GM19025 (cell line): Measurements from ENCODE around the gene NAE1.
"Not testable (repeated sequence)": the region's sequence is repeated elsewhere in the genome, so short reads cannot be mapped to it uniquely, and the experiment has no call there.

Experiments
- ATAC-seq: cut with Tn5 transposase; IDR thresholded peaks from one replicate; pipeline ENCODE4 v1.9.1; 2021; ENCODE audit warnings: mild to moderate bottlenecking, low read depth, moderate library complexity; ENCODE audit not compliant: unreplicated experiment

The NAE1 gene

GRCh38 chr16:66830422-66831404 lies at the start of gene NAE1:
TSS of gene NAE1 (minus strand) at chr16:66830976. CDS start at chr16:66830899, 77 bp downstream.
- peak; percentile 87 for ATAC-seq

- ATAC-seq: no peak
Measured at GRCh38 chr16:66878067-66878466, 47.3 kb upstream of the NAE1 start.

- no peak for ATAC-seq
Measured at GRCh38 chr16:66874079-66874775, 43.5 kb upstream of the NAE1 start.

GRCh38 chr16:66873685-66874055 lies 42.9 kb upstream of the NAE1 start:
- no peak for ATAC-seq

- ATAC-seq: peak; percentile 80
Measured at GRCh38 chr16:66872943-66873684, 42.3 kb upstream of the NAE1 start.

GRCh38 chr16:66872559-66872942 lies 41.8 kb upstream of the NAE1 start:
- ATAC-seq: no peak

- no peak for ATAC-seq
Measured at GRCh38 chr16:66871840-66872239, 41.1 kb upstream of the NAE1 start.

GRCh38 chr16:66871363-66871762 lies 40.6 kb upstream of the NAE1 start:
- not testable (repeated sequence) for ATAC-seq

- no peak for ATAC-seq
Measured at GRCh38 chr16:66869424-66869823, 38.6 kb upstream of the NAE1 start.

- no peak for ATAC-seq
Measured at GRCh38 chr16:66863707-66864106, 32.9 kb upstream of the NAE1 start.

GRCh38 chr16:66862023-66862520 lies 31.3 kb upstream of the NAE1 start:
- no peak for ATAC-seq

- ATAC-seq: no peak
Measured at GRCh38 chr16:66859397-66860068, 28.8 kb upstream of the NAE1 start.

- ATAC-seq: no peak
Measured at GRCh38 chr16:66858740-66859396, 28.1 kb upstream of the NAE1 start.

GRCh38 chr16:66857437-66857836 lies 26.7 kb upstream of the NAE1 start:
- ATAC-seq: no peak

GRCh38 chr16:66856801-66857200 lies 26.0 kb upstream of the NAE1 start:
- no peak for ATAC-seq

- ATAC-seq: no peak
Measured at GRCh38 chr16:66856184-66856730, 25.5 kb upstream of the NAE1 start.

- ATAC-seq: no peak
Measured at GRCh38 chr16:66853261-66854139, 22.7 kb upstream of the NAE1 start.

GRCh38 chr16:66851166-66851964 lies 20.6 kb upstream of the NAE1 start:
- ATAC-seq: no peak
